HG02981 (cell line): ENCODE measurements around the gene ZNF679.
"Not testable (repeated sequence)": the region's sequence is repeated elsewhere in the genome, so short reads cannot be mapped to it uniquely, and the experiment has no call there.

Source experiments
- ATAC-seq: cut with Tn5 transposase; IDR thresholded peaks from one replicate; pipeline ENCODE4 v1.9.1; 2021; ENCODE audit warnings: mild to moderate bottlenecking, moderate library complexity; ENCODE audit not compliant: unreplicated experiment

The ZNF679 gene

DNA sequence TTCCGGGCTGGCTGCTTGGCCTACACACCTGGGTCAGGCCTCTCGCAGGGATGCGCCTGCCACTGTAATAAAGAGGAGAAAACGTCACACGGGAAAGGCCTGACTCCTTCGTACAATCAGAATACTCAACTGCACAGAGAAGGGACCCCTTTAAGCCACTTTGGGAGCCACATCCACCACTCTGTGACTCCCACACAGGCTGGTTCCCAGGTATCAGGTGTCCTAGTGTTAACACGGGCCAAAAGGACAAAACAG is 79.7 kb downstream of the ZNF679 start:
- ATAC-seq, result no peak

GRCh38 chr7:64310426-64310825 is 82.2 kb downstream of the ZNF679 start:
- ATAC-seq, result no peak

DNA sequence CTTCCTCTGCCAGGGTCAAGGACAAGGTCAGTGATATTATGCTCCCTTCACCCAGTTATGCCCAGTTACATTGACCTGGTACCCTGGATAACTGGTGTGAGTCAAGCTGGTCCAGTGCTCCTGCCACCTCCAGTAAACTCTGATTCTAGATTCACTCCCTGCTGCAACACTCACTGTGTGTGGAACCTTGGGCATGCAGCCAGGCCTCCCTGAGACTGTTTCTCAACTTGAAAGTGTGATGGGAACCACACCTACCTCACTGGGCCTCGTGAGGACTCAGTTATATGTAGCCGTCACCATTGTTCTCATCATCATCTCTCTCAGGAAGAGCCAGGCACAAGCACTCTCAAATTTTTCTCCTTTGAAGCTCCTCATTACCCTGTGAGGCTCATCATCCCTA is 84.6 kb downstream of the ZNF679 start:
- ATAC-seq, result no peak

DNA sequence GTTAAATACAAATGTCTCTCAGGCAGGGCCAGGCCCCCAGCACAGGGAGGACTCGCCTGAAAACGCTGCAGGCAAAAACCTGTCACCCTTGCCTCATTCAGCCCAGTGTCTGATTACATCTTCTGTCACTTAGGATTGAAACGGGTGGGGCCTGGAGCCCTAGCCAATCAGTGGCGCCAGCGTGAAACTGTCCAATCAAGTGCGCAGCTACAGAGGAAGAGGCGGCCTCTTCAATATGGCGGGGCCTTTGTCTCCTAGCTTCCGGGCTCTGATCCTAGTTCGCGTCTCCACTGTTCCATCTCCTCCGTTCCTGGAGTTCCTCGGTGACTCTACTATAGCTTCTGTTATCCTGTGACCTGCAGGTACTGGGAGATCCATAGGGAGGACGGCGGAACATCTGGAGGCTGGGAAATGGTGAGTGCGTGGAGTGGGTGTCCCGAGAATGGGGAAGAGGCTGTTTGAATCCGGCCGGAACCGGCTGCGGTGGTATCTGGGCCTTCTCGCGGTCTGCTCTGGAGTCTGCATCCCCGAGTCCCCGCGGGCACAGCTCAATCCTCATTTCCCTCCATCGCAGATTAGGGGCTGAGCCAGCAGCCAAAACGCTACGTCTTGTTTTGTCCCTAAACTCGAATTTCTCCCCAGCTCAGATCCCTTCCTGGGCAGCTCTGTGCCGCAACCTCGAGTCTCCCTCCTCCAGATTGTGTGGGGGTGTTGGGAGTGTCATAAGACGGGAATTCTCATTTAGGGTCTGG is 85.6 kb downstream of the ZNF679 start, which contains the start of gene ZNF736:
Gene ZNF736 (plus strand): TSS at position 222 of the 752 bp plus-strand sequence. CDS start 190 bp downstream, at position 412.
- peak; percentile 100 for ATAC-seq

DNA sequence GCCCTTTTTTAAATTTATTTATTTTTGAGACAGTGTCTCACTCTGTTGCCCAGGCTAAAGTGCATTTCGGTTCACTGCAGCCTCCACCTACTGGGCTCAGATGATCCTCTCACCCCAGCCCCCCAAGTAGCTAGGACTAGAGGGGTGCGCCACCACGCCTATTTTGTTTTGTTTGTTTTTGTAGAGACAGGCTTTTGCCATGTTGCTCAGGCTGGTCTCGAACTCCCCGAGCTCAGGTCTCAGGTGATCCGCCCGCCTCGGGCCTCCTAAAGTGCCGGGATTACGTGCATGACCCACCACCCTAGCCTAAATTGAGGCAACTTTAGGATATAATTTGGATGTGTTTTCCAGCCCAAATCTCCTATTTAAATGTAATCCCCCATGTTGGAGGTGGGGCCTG is 86.3 kb downstream of the ZNF679 start:
- ATAC-seq, result no peak

GRCh38 chr7:64316031-64316742 is 87.9 kb downstream of the ZNF679 start:
- not testable (repeated sequence) for ATAC-seq
